ENCODE measurements around the gene SH3BGR.
"Not testable (repeated sequence)": the region's sequence is repeated elsewhere in the genome, so short reads cannot be mapped to it uniquely, and the experiment has no call there.

The SH3BGR gene

DNA sequence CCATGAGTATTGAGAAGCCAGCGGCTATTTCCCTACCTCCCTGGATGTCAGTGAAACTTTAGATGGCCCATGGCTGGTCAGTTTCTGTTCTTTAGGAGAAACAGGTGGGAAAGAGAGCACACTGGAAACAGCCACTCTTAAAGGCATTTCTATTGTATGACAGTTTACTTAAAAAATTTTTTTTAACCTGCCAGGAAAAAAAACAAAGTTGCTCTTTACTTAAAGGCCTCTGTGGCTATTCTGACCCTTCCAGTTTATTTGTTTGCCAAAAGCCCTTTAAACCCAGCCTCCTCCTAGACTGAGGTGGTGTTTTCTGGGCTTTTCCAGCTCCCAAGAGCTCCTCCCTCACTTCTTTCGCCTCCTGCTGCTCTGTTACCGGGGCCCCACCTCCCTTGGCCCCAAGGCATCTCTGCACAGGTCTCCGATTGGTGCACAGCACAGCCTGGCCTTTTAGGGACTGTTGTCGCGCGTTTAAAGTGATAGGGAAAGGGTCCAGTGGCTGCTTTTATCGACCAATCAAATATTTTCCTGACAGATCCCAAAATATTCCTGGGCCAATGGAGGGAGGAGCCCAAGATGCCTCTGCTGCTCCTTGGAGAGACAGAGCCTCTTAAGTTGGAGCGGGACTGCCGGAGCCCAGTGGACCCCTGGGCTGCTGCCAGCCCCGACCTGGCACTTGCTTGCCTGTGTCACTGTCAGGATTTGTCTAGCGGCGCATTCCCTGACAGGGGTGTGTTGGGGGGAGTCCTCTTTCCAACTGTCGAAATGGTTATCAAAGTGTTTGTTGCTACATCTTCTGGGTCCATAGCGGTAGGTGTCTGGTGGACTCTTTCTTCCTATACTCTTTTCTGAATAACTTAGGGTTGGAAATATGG, at the start of gene SH3BGR:
TSS of gene SH3BGR (plus strand) at position 639 of the 875 bp plus-strand sequence. CDS start at position 766, 127 bp downstream.
- no peak for DNase-seq
- no peak for TF ChIP-seq GATA1 (IDR thresholded peaks at IDR 0.05; ENCODE audit: low read depth, low read length)
- no peak for TF ChIP-seq POLR2A (IDR thresholded peaks at IDR 0.05; ENCODE audit: low read length)

GRCh38 chr21:39406065-39406464, 45.7 kb upstream of the SH3BGR start:
- TF ChIP-seq POLR2A (IDR thresholded peaks at IDR 0.05; ENCODE audit: low read length) (no peak), GATA1 (IDR thresholded peaks at IDR 0.05; ENCODE audit: low read depth, low read length) (no peak)
- DNase-seq, result no peak

GRCh38 chr21:39419204-39419603, 32.6 kb upstream of the SH3BGR start:
- not testable (repeated sequence) for DNase-seq

- DNase-seq, result peak; percentile 7 to 14
- TF ChIP-seq GATA1 (IDR thresholded peaks at IDR 0.05; ENCODE audit: low read depth, low read length), result no peak
- no peak for TF ChIP-seq POLR2A (IDR thresholded peaks at IDR 0.05; ENCODE audit: low read length)
These were observed 29.1 kb upstream of the SH3BGR start for GRCh38 chr21:39422527-39423241.

GRCh38 chr21:39429445-39429844, 22.3 kb upstream of the SH3BGR start:
- TF ChIP-seq GATA1 (IDR thresholded peaks at IDR 0.05; ENCODE audit: low read depth, low read length), result no peak
- no peak for TF ChIP-seq POLR2A (IDR thresholded peaks at IDR 0.05; ENCODE audit: low read length)

GRCh38 chr21:39430016-39430415, 21.8 kb upstream of the SH3BGR start:
- no peak for TF ChIP-seq GATA1 (IDR thresholded peaks at IDR 0.05; ENCODE audit: low read depth, low read length)
- no peak for TF ChIP-seq POLR2A (IDR thresholded peaks at IDR 0.05; ENCODE audit: low read length)
- DNase-seq, result no peak

More at GRCh38 chr21:39429445-39429844, 22.3 kb upstream of the SH3BGR start:
- no peak for DNase-seq

GRCh38 chr21:39430457-39430856, 21.3 kb upstream of the SH3BGR start:
- no peak for DNase-seq
- no peak for TF ChIP-seq GATA1 (IDR thresholded peaks at IDR 0.05; ENCODE audit: low read depth, low read length)
- no peak for TF ChIP-seq POLR2A (IDR thresholded peaks at IDR 0.05; ENCODE audit: low read length)

GRCh38 chr21:39430954-39431353, 20.8 kb upstream of the SH3BGR start:
- TF ChIP-seq GATA1 (IDR thresholded peaks at IDR 0.05; ENCODE audit: low read depth, low read length) (no peak), POLR2A (IDR thresholded peaks at IDR 0.05; ENCODE audit: low read length) (no peak)
- no peak for DNase-seq

GRCh38 chr21:39434950-39435349, 16.8 kb upstream of the SH3BGR start:
- DNase-seq, result no peak
- no peak for TF ChIP-seq GATA1 (IDR thresholded peaks at IDR 0.05; ENCODE audit: low read depth, low read length)
- no peak for TF ChIP-seq POLR2A (IDR thresholded peaks at IDR 0.05; ENCODE audit: low read length)

DNA sequence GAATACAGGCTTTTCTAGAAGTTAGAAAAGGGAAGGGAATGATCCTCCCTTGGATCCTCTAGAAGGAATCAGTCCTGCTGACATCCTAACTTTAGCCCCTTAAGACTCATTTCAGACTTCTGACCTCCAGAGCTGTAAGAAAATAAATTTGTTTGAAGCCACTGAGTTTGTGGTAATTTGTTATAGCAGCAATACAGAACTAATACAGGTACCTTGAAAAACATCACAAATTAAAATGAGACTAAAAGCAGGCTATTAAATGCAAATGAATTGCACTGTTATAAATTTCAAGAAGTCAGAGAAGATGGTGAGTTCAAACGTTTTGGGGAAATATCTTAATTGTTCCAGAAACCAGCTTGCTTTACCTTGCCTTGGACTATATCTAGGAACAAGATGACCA, 12.5 kb upstream of the SH3BGR start:
- TF ChIP-seq GATA1 (IDR thresholded peaks at IDR 0.05; ENCODE audit: low read depth, low read length) (no peak), POLR2A (IDR thresholded peaks at IDR 0.05; ENCODE audit: low read length) (no peak)

DNA sequence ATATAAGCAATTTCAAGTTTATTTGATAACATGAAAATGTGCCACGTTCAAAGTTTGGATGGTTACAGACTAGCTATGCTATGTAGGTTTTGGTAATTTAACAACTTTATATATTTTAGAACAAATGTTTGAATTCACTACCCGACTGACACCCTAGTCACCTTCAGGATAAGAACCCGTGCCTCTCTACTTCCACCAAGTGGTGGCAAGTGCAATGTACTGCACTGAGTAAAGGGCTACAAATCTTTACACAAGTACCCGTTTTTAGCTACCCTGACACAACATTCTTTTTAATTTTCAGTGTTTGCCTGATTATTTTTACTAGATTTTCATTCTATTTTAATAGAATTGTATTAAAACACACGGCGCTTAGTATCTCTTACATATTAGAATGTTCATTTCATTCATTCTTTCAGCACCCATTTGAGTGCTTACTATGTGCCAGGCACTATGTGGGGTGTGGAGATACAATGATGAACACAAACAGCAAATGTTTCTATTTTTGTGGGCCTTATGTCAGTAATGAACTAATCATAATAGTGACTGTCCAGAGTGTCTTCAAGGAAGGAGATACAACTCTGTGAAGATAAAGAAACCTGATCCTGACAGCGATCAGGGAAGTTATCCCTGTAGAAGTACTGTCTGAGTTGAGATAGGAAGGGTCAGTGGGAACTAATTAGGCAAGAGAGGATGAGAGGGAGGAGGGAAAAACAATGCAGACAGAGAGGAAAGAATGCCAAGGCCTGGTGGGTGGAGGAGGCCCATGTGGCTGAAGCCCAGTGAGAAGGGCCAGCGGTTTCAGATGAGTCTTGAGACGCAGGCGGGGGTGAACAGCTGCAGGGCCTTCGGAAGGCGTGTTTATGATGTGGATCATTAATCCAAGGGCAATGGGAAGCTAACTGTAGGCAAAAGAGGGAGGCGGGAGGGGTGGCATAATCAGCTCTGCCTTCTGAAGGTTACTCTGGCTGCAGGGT, 10.0 kb upstream of the SH3BGR start:
- peak; percentile 60 to 66 for DNase-seq
- no peak for TF ChIP-seq GATA1 (IDR thresholded peaks at IDR 0.05; ENCODE audit: low read depth, low read length)

More for the DNA sequence above, 12.5 kb upstream of the SH3BGR start:
- no peak for DNase-seq

- no peak for DNase-seq
- TF ChIP-seq GATA1 (IDR thresholded peaks at IDR 0.05; ENCODE audit: low read depth, low read length) (no peak), POLR2A (IDR thresholded peaks at IDR 0.05; ENCODE audit: low read length) (no peak)
These were observed 7.2 kb upstream of the SH3BGR start for GRCh38 chr21:39444421-39445180.
